Left lung (tissue), 10 donors: ENCODE results near the gene AOX1. TPM values are rescaled to one million over a fixed set of nuclear protein-coding genes. Genes with fewer than 3 reads are reported as not detected.
A peak's percentile ranks its signal among the peaks of the same experiment; 100 is the strongest.
"Not testable (repeated sequence)": the region's sequence is repeated elsewhere in the genome, so short reads cannot be mapped to it uniquely, and the experiment has no call there.

Experiments
- ATAC-seq: fragments of 200-7000 bp; cut with Tn5 transposase; one replicate; pipeline ENCODE4 v1.9.1; 2020; ENCODE audit warnings: moderate library complexity
- DNase-seq, 4 donors: peaks; one replicate each; pipeline ENCODE4 v3.0.0-alpha.2; 2013 to 2020
- H3K27ac ChIP-seq, 2 donors: fragments of 200-600 bp; sonication (generic) in 1 of 2; one replicate each; pipeline versions ENCODE4 v1.5.0 to v1.8.0; 2020 to 2021
- H3K27me3 ChIP-seq, 2 donors: fragments of 200-600 bp; sonication (generic) in 1 of 2; one replicate each; pipeline versions ENCODE4 v1.5.0 to v1.8.0; 2020 to 2021
- H3K36me3 ChIP-seq, 2 donors: fragments of 200-600 bp; sonication (generic) in 1 of 2; one replicate each; pipeline versions ENCODE4 v1.5.0 to v1.8.0; 2020 to 2021
- H3K4me1 ChIP-seq, 2 donors: fragments of 200-600 bp; one replicate each; pipeline ENCODE4 v1.8.0; 2021
- H3K4me3 ChIP-seq, 2 donors: fragments of 200-600 bp; sonication (generic) in 1 of 2; one replicate each; pipeline versions ENCODE4 v1.5.0 to v1.8.0; 2020 to 2021; ENCODE audit warnings: mild to moderate bottlenecking in 1 of 2
- H3K9me3 ChIP-seq, 2 donors: fragments of 200-600 bp; sonication (generic) in 1 of 2; one replicate each; pipeline versions ENCODE4 v1.5.0 to v1.8.0; 2020 to 2021
- intact Hi-C, 2 donors: fragments of 100-400 bp; cut with DNase I; formaldehyde crosslinking; loops; one replicate each; pipeline versions ENCODE4 v1.11.2 to v1.14.2; 2022
- polyA plus RNA-seq, 6 donors: library from polyadenylated mRNA; unstranded; fragments of 120-200 nt; gene quantifications; one replicate each; pipeline ENCODE4 v1.2.1, GENCODE V29; 2013; ENCODE audit not compliant: insufficient read length in 6 of 6
- total RNA-seq, 2 donors: library from RNA; stranded (reverse); fragmentation: NEBNext Ultra II Directional; extraction: Animal tissue kit (Norgen Biotek cat#: 25700); gene quantifications; one replicate each; pipeline ENCODE4 v1.2.1, GENCODE V29; 2021
- TF ChIP-seq, protein P1 (sequence below), 2 donors: fragments of 200-600 bp; sonication (generic) in 1 of 2; IDR thresholded peaks; one replicate each; pipeline versions ENCODE4 v1.5.0 to v1.8.0; 2021; ENCODE audit warnings: antibody characterized with exemption in 2 of 2
- donor health status: DM: no; HTN: yes; CAD: no.
- donor health status: DM: no; HTN: no; CAD: no.

AOX1 gene
- total and polyA plus RNA-seq, 8 donors, result 5.4 to 32.4 (median 13.5) TPM

- TF ChIP-seq, protein P1, sequence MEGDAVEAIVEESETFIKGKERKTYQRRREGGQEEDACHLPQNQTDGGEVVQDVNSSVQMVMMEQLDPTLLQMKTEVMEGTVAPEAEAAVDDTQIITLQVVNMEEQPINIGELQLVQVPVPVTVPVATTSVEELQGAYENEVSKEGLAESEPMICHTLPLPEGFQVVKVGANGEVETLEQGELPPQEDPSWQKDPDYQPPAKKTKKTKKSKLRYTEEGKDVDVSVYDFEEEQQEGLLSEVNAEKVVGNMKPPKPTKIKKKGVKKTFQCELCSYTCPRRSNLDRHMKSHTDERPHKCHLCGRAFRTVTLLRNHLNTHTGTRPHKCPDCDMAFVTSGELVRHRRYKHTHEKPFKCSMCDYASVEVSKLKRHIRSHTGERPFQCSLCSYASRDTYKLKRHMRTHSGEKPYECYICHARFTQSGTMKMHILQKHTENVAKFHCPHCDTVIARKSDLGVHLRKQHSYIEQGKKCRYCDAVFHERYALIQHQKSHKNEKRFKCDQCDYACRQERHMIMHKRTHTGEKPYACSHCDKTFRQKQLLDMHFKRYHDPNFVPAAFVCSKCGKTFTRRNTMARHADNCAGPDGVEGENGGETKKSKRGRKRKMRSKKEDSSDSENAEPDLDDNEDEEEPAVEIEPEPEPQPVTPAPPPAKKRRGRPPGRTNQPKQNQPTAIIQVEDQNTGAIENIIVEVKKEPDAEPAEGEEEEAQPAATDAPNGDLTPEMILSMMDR (IDR thresholded peaks at IDR 0.05), result no peak
- Histone ChIP-seq H3K36me3 (no peaks in the 10 kb centered on the region), H3K27ac (no peak overlapping the region), H3K9me3 (no peaks in the 10 kb centered on the region), H3K27me3 (no peaks in the 10 kb centered on the region), H3K4me3 (no peak overlapping the region), H3K4me1 (peaks cover 0 to 4% of the 10 kb centered on the region in 2 donors)
- ATAC-seq (no peak), DNase-seq (no peak)
- intact Hi-C loops, result no loop called here
These were observed 48.6 kb downstream of the AOX1 start for GRCh38 chr2:200634231-200634964.

DNA sequence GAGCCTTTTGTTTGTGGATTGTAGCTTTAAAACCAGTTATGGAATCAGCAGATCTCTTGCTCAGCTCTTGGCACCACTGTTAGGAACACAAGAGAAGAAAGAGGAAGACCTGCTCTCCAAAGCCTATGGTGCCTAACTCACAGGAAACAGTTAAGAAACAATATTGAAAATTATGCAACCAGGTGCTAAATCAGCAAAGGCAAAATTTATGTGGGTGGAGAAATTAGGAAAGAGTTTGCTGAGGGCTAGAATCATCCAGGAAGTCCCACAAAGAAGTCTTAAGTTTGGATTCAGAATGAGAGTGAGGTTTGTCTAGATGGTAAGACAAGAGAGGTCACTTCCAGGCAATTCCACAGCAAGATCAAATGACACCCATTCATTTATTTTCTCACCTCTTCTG, 49.4 kb downstream of the AOX1 start:
- DNase-seq (no peak), ATAC-seq (peak; percentile 53)
- intact Hi-C loops, result no loop called here
- H3K4me3 ChIP-seq, result no peak overlapping the region
- H3K27ac ChIP-seq, result no peak overlapping the region
- no peaks in the 10 kb centered on the region for H3K27me3 ChIP-seq
- no peaks in the 10 kb centered on the region for H3K9me3 ChIP-seq
- H3K4me1 ChIP-seq, result peaks cover 0 to 4% of the 10 kb centered on the region in 2 donors
- H3K36me3 ChIP-seq, result no peaks in the 10 kb centered on the region
- TF ChIP-seq, protein P1 (IDR thresholded peaks at IDR 0.05), result no peak

DNA sequence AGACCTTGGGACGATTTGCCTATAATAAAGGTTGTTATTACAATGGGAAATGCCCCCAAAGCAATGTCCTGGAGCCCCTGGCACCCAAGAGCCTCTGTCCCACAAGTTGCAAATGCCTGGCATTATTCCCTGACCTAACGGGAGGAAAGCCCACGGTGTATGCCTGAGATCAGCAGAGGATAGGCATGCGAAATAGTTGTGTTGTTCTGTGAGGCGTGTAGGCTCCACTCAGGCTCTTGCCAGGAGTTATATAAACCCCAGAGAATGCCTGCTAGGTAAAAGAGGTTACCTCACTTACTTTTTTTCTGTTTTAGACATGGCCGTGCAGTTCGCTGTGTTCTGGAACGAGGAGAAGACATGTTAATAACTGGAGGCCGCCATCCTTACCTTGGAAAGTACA, 52.1 kb downstream of the AOX1 start:
- Histone ChIP-seq H3K27me3 (no peaks in the 10 kb centered on the region), H3K4me1 (peaks cover 0 to 4% of the 10 kb centered on the region in 2 donors), H3K9me3 (no peaks in the 10 kb centered on the region), H3K36me3 (no peaks in the 10 kb centered on the region), H3K4me3 (no peak overlapping the region), H3K27ac (no peak overlapping the region)
- TF ChIP-seq, protein P1 (IDR thresholded peaks at IDR 0.05), result no peak
- DNase-seq, result no peak
- intact Hi-C loops, result no loop called here
- ATAC-seq, result no peak

DNA sequence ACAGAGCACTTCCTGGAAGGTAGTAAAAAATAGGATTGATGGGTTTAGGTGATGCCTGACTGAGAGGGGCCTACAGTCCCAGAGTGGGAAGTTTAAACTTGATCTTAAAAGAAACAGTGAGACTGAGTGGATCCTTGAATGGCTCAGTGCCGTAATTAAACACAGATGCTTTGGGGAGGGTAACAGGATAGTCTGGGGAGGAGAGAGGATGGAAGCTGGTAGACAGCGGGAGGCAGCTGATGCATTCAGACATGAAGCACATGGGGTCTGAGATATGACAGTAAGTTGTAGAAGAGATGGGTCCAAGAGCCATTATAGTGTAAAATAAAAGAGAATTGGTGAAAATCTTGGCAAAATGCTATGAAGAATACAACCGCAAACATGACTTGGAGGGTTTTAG, 54.4 kb downstream of the AOX1 start:
- ATAC-seq, result no peak
- Histone ChIP-seq H3K27me3 (no peaks in the 10 kb centered on the region), H3K27ac (no peak overlapping the region), H3K4me1 (peaks cover 0 to 4% of the 10 kb centered on the region in 2 donors), H3K36me3 (no peaks in the 10 kb centered on the region), H3K4me3 (no peak overlapping the region), H3K9me3 (no peaks in the 10 kb centered on the region)
- TF ChIP-seq, protein P1 (IDR thresholded peaks at IDR 0.05), result no peak
- DNase-seq, result no peak
- intact Hi-C loops, result no loop called here

- Histone ChIP-seq H3K4me3 (no peak overlapping the region), H3K9me3 (no peaks in the 10 kb centered on the region), H3K4me1 (no peaks in the 10 kb centered on the region), H3K27me3 (no peaks in the 10 kb centered on the region), H3K36me3 (no peaks in the 10 kb centered on the region), H3K27ac (no peak overlapping the region)
- intact Hi-C loops, result no loop called here
- TF ChIP-seq, protein P1 (IDR thresholded peaks at IDR 0.05), result no peak
- ATAC-seq, result peak; percentile 33
- DNase-seq, result no peak
These were observed 55.1 kb downstream of the AOX1 start for GRCh38 chr2:200640901-200641300.

GRCh38 chr2:200648518-200649281, 62.9 kb downstream of the AOX1 start:
- DNase-seq, H3K27ac ChIP-seq, H3K4me3 ChIP-seq, H3K4me1 ChIP-seq, H3K36me3 ChIP-seq, H3K9me3 ChIP-seq, H3K27me3 ChIP-seq, ATAC-seq, intact Hi-C loops: not testable (repeated sequence)
